ENCODE data around the gene PLCD4.

The PLCD4 gene

GRCh38 chr2:218607436-218608115 lies at the start of gene PLCD4:
Gene PLCD4 (plus strand): TSS chr2:218607899. CDS start chr2:218615740, 7,841 bp downstream.
- peak; percentile 72 for DNase-seq

- no peak for DNase-seq
Observed at GRCh38 chr2:218557941-218558340, 49.8 kb upstream of the PLCD4 start.

GRCh38 chr2:218558986-218559385 lies 48.7 kb upstream of the PLCD4 start:
- no peak for DNase-seq

GRCh38 chr2:218564056-218564455 lies 43.6 kb upstream of the PLCD4 start:
- no peak for DNase-seq

- no peak for DNase-seq
Observed at GRCh38 chr2:218566296-218566695, 41.4 kb upstream of the PLCD4 start.

GRCh38 chr2:218567797-218568189 lies 39.9 kb upstream of the PLCD4 start:
- no peak for DNase-seq

- DNase-seq: peak; percentile 100
Observed at GRCh38 chr2:218568190-218569037, 39.3 kb upstream of the PLCD4 start, which contains the start of the genes CNOT9 and USP37. Gene CNOT9 (plus strand): TSS chr2:218568839. CDS start chr2:218568955, 116 bp downstream. Gene USP37 (minus strand): TSS chr2:218568351. CDS start chr2:218558653, 9,698 bp downstream.

GRCh38 chr2:218569038-218569431 lies 38.7 kb upstream of the PLCD4 start:
- DNase-seq: peak; percentile 55

GRCh38 chr2:218569661-218570500 lies 37.8 kb upstream of the PLCD4 start:
- peak; percentile 39 for DNase-seq

GRCh38 chr2:218570850-218571249 lies 36.8 kb upstream of the PLCD4 start:
- no peak for DNase-seq

GRCh38 chr2:218576854-218577253 lies 30.8 kb upstream of the PLCD4 start:
- no peak for DNase-seq

GRCh38 chr2:218577482-218578220 lies 30.0 kb upstream of the PLCD4 start:
- DNase-seq: no peak

- DNase-seq: no peak
Observed at GRCh38 chr2:218578272-218578877, 29.3 kb upstream of the PLCD4 start.

- no peak for DNase-seq
Observed at GRCh38 chr2:218582076-218582475, 25.6 kb upstream of the PLCD4 start.

- DNase-seq: no peak
Observed at GRCh38 chr2:218583983-218584850, 23.5 kb upstream of the PLCD4 start.

GRCh38 chr2:218585541-218585940 lies 22.2 kb upstream of the PLCD4 start:
- no peak for DNase-seq

- peak; percentile 83 for DNase-seq
Observed at GRCh38 chr2:218605432-218605831, 2.3 kb upstream of the PLCD4 start.

GRCh38 chr2:218615868-218616315 lies 8.2 kb downstream of the PLCD4 start:
- no peak for DNase-seq

GRCh38 chr2:218618102-218618860 lies 10.6 kb downstream of the PLCD4 start:
- no peak for DNase-seq

- DNase-seq: no peak
Observed at GRCh38 chr2:218621007-218621406, 13.3 kb downstream of the PLCD4 start.

All from femur (tissue), 1 donor.